Activated CD4-positive, alpha-beta T cell treated with anti-CD3 and anti-CD28 coated beads, Interleukin-2, amount 50 U/mL, for 24 hours (primary cell): Measurements from ENCODE around the gene ADAMTS4.

Experiments
- DNase-seq, 2 donors: peaks; one replicate each; pipeline ENCODE4 v3.0.0-alpha.2; 2020; ENCODE audit warnings: low read depth in 1 of 2, low spot score in 1 of 2

Gene ADAMTS4

GRCh38 chr1:161153682-161154337 lies 45.0 kb downstream of the ADAMTS4 start, which contains the start of gene UFC1:
Gene UFC1 (plus strand): TSS chr1:161153978. CDS start chr1:161153998, 20 bp downstream.
- peak; percentile 63 to 76 for DNase-seq

GRCh38 chr1:161153176-161153575 lies 45.7 kb downstream of the ADAMTS4 start:
- DNase-seq, result no peak

GRCh38 chr1:161145832-161146231 lies 53.0 kb downstream of the ADAMTS4 start:
- DNase-seq, result no peak

GRCh38 chr1:161140755-161141400 lies 58.0 kb downstream of the ADAMTS4 start:
- no peak for DNase-seq

- peak in 1 of 2 donors; percentile 32 for DNase-seq
These were observed 59.1 kb downstream of the ADAMTS4 start for GRCh38 chr1:161139766-161140165.

GRCh38 chr1:161138431-161138830 lies 60.4 kb downstream of the ADAMTS4 start:
- DNase-seq, result no peak

GRCh38 chr1:161137881-161138280 lies 61.0 kb downstream of the ADAMTS4 start:
- DNase-seq, result no peak
